PFSK-1 (cell line): ENCODE results near the gene STXBP2.

Experiments
- FOXP2 ChIP-seq: optimal IDR thresholded peaks from 2 replicates; pipeline ENCODE3; 2011; ENCODE audit warnings: borderline replicate concordance, control low read depth, inconsistent platforms; ENCODE audit not compliant: insufficient read depth; ENCODE audit errors: extremely low read length, extremely low read depth
- POLR2AphosphoS5 ChIP-seq: IDR thresholded peaks from 2 replicates; pipeline ENCODE4 v1.6.1; 2012; ENCODE audit warnings: low read depth, mild to moderate bottlenecking, control low read depth, low read length, moderate library complexity
- SIN3A ChIP-seq: IDR thresholded peaks from 2 replicates; pipeline ENCODE4 v1.6.1; 2012; ENCODE audit warnings: mild to moderate bottlenecking, low read length, moderate library complexity, borderline replicate concordance; ENCODE audit not compliant: insufficient read depth
- TAF1 ChIP-seq: IDR thresholded peaks from 2 replicates; pipeline ENCODE4 v1.6.1; 2012; ENCODE audit warnings: low read length, control low read depth, borderline replicate concordance; ENCODE audit not compliant: insufficient read depth
- TF ChIP-seq, protein P1 (sequence below), 2 experiments: IDR thresholded peaks; 2 replicates each; pipeline versions ENCODE4 v1.6.1 to v1.8.0; 2011 to 2012; ENCODE audit warnings: low read depth in 2 of 2, low read length in 2 of 2, control low read depth in 1 of 2, inconsistent platforms in 1 of 2, mild to moderate bottlenecking in 1 of 2, moderate library complexity in 1 of 2; ENCODE audit not compliant: insufficient read depth in 1 of 2

DNA sequence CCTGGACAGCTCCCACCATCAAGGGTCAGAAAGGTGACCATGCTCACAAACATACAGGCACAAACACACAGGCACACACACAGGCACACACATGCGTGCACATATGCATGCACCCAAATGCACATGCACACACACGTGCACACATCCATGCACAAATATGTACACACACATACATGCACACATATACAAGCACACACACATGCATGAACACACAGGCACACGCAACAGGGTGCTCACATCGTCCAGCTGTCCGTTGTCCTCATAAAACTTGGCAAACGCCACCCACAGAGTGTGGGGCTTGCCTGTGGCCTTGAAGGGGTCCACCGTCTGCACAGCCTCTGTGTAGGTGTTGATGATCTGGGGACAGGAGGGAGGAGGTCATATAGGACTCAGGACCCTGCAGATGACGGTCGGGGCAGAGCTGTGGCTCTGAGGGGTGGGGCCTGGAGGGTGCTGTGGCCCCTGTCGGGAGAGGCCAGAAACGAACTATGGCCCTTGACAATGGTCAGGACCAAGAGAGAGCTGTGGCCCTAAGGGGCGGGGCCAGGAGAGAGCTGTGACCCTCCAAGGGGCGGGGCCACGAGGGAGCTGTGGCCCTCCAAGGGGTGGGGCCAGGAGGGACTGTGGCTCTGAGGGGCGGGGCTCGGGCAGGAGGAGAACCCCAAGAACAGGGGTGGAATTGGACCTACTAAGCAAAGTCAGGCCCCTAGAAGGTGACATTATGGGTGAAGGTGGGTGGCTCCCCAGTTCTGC, 13.8 kb upstream of the STXBP2 start:
- no peak for TF ChIP-seq POLR2AphosphoS5
- TF ChIP-seq, protein P1, sequence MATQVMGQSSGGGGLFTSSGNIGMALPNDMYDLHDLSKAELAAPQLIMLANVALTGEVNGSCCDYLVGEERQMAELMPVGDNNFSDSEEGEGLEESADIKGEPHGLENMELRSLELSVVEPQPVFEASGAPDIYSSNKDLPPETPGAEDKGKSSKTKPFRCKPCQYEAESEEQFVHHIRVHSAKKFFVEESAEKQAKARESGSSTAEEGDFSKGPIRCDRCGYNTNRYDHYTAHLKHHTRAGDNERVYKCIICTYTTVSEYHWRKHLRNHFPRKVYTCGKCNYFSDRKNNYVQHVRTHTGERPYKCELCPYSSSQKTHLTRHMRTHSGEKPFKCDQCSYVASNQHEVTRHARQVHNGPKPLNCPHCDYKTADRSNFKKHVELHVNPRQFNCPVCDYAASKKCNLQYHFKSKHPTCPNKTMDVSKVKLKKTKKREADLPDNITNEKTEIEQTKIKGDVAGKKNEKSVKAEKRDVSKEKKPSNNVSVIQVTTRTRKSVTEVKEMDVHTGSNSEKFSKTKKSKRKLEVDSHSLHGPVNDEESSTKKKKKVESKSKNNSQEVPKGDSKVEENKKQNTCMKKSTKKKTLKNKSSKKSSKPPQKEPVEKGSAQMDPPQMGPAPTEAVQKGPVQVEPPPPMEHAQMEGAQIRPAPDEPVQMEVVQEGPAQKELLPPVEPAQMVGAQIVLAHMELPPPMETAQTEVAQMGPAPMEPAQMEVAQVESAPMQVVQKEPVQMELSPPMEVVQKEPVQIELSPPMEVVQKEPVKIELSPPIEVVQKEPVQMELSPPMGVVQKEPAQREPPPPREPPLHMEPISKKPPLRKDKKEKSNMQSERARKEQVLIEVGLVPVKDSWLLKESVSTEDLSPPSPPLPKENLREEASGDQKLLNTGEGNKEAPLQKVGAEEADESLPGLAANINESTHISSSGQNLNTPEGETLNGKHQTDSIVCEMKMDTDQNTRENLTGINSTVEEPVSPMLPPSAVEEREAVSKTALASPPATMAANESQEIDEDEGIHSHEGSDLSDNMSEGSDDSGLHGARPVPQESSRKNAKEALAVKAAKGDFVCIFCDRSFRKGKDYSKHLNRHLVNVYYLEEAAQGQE (IDR thresholded peaks at IDR 0.05; ENCODE audit: insufficient read depth in 1 of 2, low read depth in 2 of 2, low read length in 2 of 2), result no peak
- TF ChIP-seq TAF1, result no peak
- TF ChIP-seq SIN3A, result no peak
- no peak for TF ChIP-seq FOXP2
